ENCODE results near the gene UNC5C.

The UNC5C gene

DNA sequence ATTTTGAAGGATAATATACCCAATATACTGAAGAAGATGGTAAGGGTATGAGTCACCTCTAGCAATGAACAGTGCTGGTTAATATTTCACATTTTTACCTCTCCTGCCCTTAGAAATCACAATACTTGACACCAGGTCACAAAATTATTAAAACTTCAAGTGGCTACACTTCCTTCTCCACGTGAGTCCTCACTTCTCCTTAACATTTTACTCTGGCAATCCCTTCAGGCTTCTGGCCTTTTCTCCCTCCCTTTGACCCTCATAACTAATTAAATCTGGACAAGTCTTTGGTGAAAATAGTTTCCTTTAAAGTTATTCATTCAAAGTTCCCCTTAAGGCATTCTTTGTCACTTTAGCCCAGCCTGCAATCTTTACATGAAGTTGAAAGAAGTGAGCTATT is 190.4 kb downstream of the UNC5C start:
- no peak for DNase-seq (ENCODE audit: extremely low read depth, insufficient read length)
- H3K4me3 ChIP-seq (replicated peaks; ENCODE audit: low read depth, low read length), result no peak overlapping the region
- H3K36me3 ChIP-seq (ENCODE audit: control insufficient read depth, insufficient read depth, low read length), result no peaks in the 10 kb centered on the region
- H3K27me3 ChIP-seq (replicated peaks; ENCODE audit: control insufficient read depth, insufficient read depth, low read length), result no peaks in the 10 kb centered on the region
- TF ChIP-seq, protein P1, sequence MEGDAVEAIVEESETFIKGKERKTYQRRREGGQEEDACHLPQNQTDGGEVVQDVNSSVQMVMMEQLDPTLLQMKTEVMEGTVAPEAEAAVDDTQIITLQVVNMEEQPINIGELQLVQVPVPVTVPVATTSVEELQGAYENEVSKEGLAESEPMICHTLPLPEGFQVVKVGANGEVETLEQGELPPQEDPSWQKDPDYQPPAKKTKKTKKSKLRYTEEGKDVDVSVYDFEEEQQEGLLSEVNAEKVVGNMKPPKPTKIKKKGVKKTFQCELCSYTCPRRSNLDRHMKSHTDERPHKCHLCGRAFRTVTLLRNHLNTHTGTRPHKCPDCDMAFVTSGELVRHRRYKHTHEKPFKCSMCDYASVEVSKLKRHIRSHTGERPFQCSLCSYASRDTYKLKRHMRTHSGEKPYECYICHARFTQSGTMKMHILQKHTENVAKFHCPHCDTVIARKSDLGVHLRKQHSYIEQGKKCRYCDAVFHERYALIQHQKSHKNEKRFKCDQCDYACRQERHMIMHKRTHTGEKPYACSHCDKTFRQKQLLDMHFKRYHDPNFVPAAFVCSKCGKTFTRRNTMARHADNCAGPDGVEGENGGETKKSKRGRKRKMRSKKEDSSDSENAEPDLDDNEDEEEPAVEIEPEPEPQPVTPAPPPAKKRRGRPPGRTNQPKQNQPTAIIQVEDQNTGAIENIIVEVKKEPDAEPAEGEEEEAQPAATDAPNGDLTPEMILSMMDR (IDR thresholded peaks at IDR 0.05; ENCODE audit: insufficient read depth, low read length, poor library complexity, severe bottlenecking), result no peak

DNA sequence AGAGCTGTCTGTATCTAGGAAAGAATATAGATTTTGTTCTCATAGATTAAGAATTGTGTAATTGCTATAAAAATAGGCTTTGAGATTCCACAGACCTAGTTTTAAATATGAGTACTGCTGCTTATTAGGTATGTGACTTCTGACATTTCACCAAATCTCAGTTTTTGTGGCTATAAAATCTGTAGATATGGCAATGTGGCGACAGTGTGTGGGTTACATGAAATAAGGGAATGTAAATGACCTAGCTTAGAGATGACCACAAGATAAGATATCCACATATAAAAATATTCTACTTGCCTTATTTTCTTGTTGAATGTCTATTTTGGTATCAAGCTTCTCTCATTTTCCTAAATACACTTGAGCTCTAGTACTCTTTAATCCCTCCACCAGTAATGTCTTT is 193.8 kb downstream of the UNC5C start:
- no peak for DNase-seq (ENCODE audit: extremely low read depth, insufficient read length)
- TF ChIP-seq, protein P1 (IDR thresholded peaks at IDR 0.05; ENCODE audit: insufficient read depth, low read length, poor library complexity, severe bottlenecking), result no peak
- Histone ChIP-seq H3K27me3 (replicated peaks; ENCODE audit: control insufficient read depth, insufficient read depth, low read length) (no peaks in the 10 kb centered on the region), H3K36me3 (ENCODE audit: control insufficient read depth, insufficient read depth, low read length) (no peaks in the 10 kb centered on the region), H3K4me3 (replicated peaks; ENCODE audit: low read depth, low read length) (no peak overlapping the region)

DNA sequence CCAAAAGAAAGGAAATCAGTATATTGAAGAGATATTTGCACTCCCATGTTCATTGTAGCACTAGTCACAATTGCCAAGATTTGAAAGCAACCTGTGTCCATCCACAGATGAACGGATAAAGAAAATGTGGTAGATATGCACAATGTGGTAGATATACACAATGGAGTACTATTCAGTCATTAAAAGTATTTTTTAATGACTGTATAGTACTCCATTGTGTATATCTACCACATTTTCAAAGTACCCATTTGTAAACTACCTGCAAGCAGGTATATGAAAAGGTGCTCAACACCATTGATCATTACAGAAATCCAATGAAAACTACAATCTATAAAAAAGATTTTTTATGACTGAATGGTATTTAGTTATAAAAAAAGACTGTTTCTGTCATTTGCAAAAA is 200.4 kb downstream of the UNC5C start:
- Histone ChIP-seq H3K36me3 (ENCODE audit: control insufficient read depth, insufficient read depth, low read length) (no peaks in the 10 kb centered on the region), H3K27me3 (replicated peaks; ENCODE audit: control insufficient read depth, insufficient read depth, low read length) (no peaks in the 10 kb centered on the region), H3K4me3 (replicated peaks; ENCODE audit: low read depth, low read length) (no peak overlapping the region)
- TF ChIP-seq, protein P1 (IDR thresholded peaks at IDR 0.05; ENCODE audit: insufficient read depth, low read length, poor library complexity, severe bottlenecking), result no peak
- DNase-seq (ENCODE audit: extremely low read depth, insufficient read length), result no peak

DNA sequence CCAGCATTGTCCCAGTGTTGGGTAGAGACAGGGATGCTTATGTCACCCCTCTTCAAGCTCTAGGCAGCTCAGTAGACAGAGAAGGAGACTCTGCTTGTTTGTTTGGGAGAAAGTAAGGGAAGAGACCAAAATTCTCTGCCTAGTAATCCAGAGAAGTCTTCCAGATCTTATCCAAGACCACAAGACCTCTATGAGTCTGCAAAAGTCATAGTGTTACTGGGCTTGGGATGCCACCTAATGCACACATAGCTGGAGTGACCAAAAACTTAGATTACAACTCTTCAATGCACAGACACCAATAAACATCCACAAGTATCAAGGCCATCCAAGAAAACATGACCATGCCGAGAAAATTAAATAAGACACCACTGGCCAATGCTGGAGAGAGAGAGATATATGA is 205.5 kb downstream of the UNC5C start:
- TF ChIP-seq, protein P1 (IDR thresholded peaks at IDR 0.05; ENCODE audit: insufficient read depth, low read length, poor library complexity, severe bottlenecking), result no peak
- DNase-seq (ENCODE audit: extremely low read depth, insufficient read length), result no peak

DNA sequence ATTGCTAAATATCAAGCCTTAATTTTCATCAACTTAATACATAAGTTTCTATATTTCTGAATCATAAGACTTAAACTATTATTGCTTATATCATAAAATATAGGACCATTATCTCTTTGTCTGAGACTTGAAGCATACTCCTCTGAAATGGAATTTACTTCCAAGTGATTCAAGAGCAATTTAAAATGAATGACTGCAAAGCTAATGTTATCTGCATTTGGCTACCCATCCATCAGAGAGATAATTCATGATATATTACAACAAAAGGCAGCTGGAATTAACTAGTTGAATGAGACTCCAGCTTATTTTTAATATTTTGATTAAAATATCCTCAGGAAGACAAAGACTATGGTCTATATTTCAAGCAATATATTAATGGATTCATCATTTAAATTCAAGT is 208.6 kb downstream of the UNC5C start:
- no peak for DNase-seq (ENCODE audit: extremely low read depth, insufficient read length)
- H3K27me3 ChIP-seq (replicated peaks; ENCODE audit: control insufficient read depth, insufficient read depth, low read length), result no peaks in the 10 kb centered on the region
- no peaks in the 10 kb centered on the region for H3K36me3 ChIP-seq (ENCODE audit: control insufficient read depth, insufficient read depth, low read length)
- TF ChIP-seq, protein P1 (IDR thresholded peaks at IDR 0.05; ENCODE audit: insufficient read depth, low read length, poor library complexity, severe bottlenecking), result no peak
- no peak overlapping the region for H3K4me3 ChIP-seq (replicated peaks; ENCODE audit: low read depth, low read length)

More for the DNA sequence above, 205.5 kb downstream of the UNC5C start:
- Histone ChIP-seq H3K27me3 (replicated peaks; ENCODE audit: control insufficient read depth, insufficient read depth, low read length) (no peaks in the 10 kb centered on the region), H3K4me3 (replicated peaks; ENCODE audit: low read depth, low read length) (no peak overlapping the region), H3K36me3 (ENCODE audit: control insufficient read depth, insufficient read depth, low read length) (no peaks in the 10 kb centered on the region)

DNA sequence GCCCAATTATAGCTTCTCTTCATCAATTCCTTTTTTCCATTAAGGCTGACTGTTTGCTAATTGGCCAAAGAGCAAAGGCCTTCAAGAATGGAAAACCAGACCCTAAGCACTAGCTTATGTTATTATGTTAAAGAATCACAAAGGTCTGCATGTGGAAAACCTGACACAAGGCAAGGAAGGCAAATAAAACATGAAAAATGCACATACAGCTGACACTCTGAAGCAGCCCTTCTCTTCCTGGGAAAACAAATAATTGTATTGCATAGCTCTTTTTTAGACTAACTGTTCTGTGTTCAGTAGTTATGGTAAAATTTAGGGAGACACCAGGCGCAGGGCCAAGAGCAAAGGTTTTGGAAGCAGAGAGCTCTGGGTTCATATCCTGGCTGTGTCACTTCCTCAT is 223.1 kb downstream of the UNC5C start:
- TF ChIP-seq, protein P1 (IDR thresholded peaks at IDR 0.05; ENCODE audit: insufficient read depth, low read length, poor library complexity, severe bottlenecking), result no peak
- no peak overlapping the region for H3K4me3 ChIP-seq (replicated peaks; ENCODE audit: low read depth, low read length)
- H3K36me3 ChIP-seq (ENCODE audit: control insufficient read depth, insufficient read depth, low read length), result no peaks in the 10 kb centered on the region
- no peaks in the 10 kb centered on the region for H3K27me3 ChIP-seq (replicated peaks; ENCODE audit: control insufficient read depth, insufficient read depth, low read length)
- DNase-seq (ENCODE audit: extremely low read depth, insufficient read length), result no peak
